ENCODE measurements around the gene EDC4.

Gene EDC4

DNA sequence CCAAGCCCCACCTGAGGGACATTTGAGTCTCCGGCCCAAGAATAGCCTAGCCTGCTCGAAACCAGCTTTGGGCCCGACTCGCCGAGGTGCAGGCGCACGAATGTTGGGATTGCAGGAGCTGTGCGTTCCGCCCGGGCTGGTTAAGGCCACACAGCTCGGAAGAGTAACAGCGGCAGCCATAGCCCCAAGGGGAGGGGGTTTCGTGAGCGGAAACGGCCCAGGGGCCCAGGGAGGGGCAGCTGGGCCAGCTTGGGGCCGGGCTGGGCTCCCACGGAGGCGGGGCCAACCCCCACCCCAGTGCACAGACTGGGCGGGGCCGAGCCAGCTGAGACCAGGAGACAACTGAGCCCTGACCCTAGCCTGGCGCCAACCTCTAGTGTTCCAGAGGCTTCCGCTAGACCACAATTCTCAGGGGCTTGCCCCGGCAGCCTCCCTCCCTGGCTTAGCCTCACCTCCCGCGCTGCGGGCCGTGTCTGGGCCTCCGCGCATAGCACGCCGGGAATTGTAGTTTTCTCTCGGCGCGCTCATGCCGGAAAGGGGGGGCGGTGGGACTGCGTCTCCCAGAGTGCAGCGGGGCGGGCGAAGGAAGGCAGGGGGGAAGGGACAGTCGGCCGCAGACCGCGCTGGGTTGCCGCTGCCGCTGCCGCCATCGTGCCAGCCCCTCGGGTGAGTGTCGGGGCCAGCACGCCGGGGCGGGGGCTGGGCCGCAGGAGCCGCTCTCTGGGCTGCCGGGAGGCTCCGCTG lies 26.4 kb upstream of the EDC4 start, which contains the start of gene NUTF2:
TSS of gene NUTF2 (plus strand) at position 614 of the 744 bp plus-strand sequence. CDS start 18,198 bp downstream, outside the sequence.
- peaks cover 53% of the 10 kb centered on the region for H3K4me1 Mint-ChIP-seq
- peak within 1 kb of the TSS; percentile 93 for H3K4me3 Mint-ChIP-seq
- H3K27me3 Mint-ChIP-seq (ENCODE audit: low read depth, poor library complexity): no peaks in the 10 kb centered on the region
- DNase-seq: peak; percentile 97
- H3K27ac Mint-ChIP-seq: peak within 1 kb of the TSS; percentile 99
- TF ChIP-seq, protein P1, sequence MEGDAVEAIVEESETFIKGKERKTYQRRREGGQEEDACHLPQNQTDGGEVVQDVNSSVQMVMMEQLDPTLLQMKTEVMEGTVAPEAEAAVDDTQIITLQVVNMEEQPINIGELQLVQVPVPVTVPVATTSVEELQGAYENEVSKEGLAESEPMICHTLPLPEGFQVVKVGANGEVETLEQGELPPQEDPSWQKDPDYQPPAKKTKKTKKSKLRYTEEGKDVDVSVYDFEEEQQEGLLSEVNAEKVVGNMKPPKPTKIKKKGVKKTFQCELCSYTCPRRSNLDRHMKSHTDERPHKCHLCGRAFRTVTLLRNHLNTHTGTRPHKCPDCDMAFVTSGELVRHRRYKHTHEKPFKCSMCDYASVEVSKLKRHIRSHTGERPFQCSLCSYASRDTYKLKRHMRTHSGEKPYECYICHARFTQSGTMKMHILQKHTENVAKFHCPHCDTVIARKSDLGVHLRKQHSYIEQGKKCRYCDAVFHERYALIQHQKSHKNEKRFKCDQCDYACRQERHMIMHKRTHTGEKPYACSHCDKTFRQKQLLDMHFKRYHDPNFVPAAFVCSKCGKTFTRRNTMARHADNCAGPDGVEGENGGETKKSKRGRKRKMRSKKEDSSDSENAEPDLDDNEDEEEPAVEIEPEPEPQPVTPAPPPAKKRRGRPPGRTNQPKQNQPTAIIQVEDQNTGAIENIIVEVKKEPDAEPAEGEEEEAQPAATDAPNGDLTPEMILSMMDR (IDR thresholded peaks at IDR 0.05): no peak
- no peaks in the 10 kb centered on the region for H3K9me3 Mint-ChIP-seq
- H3K36me3 Mint-ChIP-seq (ENCODE audit: low read depth): peaks cover 16% of the 10 kb centered on the region

DNA sequence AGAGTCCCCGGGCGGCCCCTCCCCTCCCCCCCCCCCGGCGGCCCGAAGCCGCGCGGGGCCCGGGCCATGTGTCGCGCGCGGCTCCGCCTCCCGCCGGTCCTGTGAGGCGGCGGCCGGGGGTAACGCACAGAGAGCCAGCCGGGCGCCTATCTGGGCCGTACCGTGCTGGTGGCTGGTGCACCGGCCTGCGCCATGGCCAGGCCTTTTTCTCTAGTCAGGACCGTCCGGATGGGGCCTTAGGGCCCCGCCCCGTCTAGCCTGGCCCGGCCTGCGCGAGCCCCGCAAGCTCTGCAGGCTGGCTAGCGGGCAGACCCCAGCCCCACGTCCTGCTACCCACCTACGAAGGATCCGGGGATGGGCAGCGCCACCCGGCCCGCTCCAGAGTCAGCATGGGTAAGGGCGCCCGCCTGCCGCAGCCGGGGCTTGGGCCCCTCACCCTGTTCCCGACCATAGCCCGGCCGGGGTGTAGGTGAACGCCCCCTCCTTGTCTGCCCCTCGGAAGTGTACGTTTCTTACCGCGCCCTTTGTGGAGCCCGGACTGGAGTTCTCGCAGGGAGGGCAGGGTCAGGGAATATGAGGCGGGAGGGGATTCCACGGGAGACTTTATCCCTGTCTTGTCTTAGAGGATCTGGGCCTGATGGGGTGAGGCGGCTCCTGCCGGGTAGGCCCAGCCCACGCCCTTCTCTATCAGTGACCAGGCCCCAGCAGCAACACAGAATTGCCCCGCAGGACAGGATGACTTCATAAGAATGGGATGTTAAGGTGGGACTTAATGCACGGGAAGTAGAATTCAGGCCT lies 25.6 kb upstream of the EDC4 start, which contains the start of gene CENPT:
TSS of gene CENPT (minus strand) at position 630 of the 798 bp plus-strand sequence. CDS start 13,834 bp downstream, outside the sequence.
- Mint-ChIP-seq H3K36me3 (ENCODE audit: low read depth) (peaks cover 16% of the 10 kb centered on the region), H3K4me3 (peak within 1 kb of the TSS; percentile 93), H3K9me3 (no peaks in the 10 kb centered on the region), H3K27me3 (ENCODE audit: low read depth, poor library complexity) (no peaks in the 10 kb centered on the region), H3K27ac (peak within 1 kb of the TSS; percentile 95), H3K4me1 (peaks cover 51% of the 10 kb centered on the region)
- TF ChIP-seq, protein P1 (IDR thresholded peaks at IDR 0.05): no peak
- DNase-seq: no peak

DNA sequence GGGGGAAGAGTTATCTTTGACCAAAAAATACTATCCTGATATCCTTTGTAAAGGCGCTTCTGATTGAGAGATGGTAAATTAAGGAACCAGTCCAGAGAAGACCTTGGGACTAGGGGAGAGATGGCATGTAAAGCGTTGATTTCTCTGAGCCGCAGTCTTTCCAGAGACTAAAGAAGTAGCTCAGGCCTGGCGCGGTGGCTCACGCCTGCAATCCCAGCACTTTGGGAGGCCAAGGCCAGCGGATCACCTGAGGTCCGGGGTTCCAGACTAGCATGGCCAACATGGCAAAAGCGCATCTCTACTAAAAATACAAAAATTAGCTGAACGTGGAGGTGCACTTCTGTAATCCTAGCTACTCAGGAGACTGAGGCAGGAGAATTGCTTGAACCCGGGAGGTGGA lies 24.7 kb upstream of the EDC4 start:
- Mint-ChIP-seq H3K27ac (peak overlapping the region; percentile 95), H3K4me3 (peak overlapping the region; percentile 93), H3K4me1 (peaks cover 46% of the 10 kb centered on the region), H3K9me3 (no peaks in the 10 kb centered on the region), H3K27me3 (ENCODE audit: low read depth, poor library complexity) (no peaks in the 10 kb centered on the region), H3K36me3 (ENCODE audit: low read depth) (peaks cover 16% of the 10 kb centered on the region)
- TF ChIP-seq, protein P1 (IDR thresholded peaks at IDR 0.05): no peak
- no peak for DNase-seq

DNA sequence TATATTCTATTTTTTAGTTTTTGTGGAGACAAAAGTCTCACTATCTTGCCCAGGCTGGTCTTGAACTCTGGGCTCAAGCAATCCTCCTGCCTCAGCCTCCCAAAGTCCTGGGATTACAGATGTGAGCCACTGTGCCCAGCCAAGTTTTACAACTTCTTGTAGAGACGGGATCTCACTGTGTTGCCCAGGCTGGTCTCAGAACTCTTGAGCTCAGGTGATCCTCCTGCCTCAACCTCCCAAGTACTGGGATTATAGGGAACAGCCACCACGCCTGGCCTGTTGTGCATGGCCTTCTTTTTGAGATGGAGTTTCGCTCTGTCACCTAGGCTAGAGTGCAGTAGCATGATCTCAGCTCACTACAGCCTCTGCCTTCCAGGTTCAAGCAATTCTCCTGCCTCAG lies 19.2 kb upstream of the EDC4 start:
- Mint-ChIP-seq H3K36me3 (ENCODE audit: low read depth) (peaks cover 33% of the 10 kb centered on the region), H3K27me3 (ENCODE audit: low read depth, poor library complexity) (peaks cover 2% of the 10 kb centered on the region)

DNA sequence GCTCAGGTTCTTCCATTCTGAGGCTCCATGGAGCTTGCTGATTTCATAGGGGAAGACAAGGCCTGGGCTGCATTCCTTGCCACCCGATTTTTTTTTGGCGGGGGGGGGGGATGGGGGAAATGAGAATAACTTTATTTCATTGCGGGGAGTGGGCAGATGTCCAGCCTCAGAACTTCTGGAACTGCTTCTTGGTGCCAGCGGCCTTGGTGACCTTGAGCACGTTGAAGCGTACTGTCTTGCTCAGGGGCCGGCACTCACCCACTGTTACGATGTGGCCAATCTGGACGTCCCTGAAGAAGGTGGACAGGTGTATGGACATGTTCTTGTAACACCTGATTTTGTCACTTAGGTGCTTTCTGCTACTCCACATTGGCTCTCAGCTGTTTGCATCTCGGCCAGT lies 17.1 kb upstream of the EDC4 start:
- TF ChIP-seq, protein P1 (IDR thresholded peaks at IDR 0.05): no peak
- Mint-ChIP-seq H3K36me3 (ENCODE audit: low read depth) (peaks cover 31% of the 10 kb centered on the region), H3K9me3 (no peaks in the 10 kb centered on the region), H3K27me3 (ENCODE audit: low read depth, poor library complexity) (peaks cover 2% of the 10 kb centered on the region), H3K4me1 (peaks cover 22% of the 10 kb centered on the region), H3K27ac (no peak overlapping the region), H3K4me3 (no peak overlapping the region)
- no peak for DNase-seq

More for the DNA sequence above, 19.2 kb upstream of the EDC4 start:
- DNase-seq: no peak
- Mint-ChIP-seq H3K4me1 (peaks cover 26% of the 10 kb centered on the region), H3K4me3 (no peak overlapping the region), H3K27ac (no peak overlapping the region), H3K9me3 (no peaks in the 10 kb centered on the region)
- TF ChIP-seq, protein P1 (IDR thresholded peaks at IDR 0.05): no peak

All from nephron progenitor cell (in vitro differentiated cells).